ENCODE results near the gene HAUS7. TPM values are rescaled to one million over a fixed set of nuclear protein-coding genes. Genes with fewer than 3 reads are reported as not detected.
A peak's percentile ranks its signal among the peaks of the same experiment; 100 is the strongest.

HAUS7 gene
- total RNA-seq, 1 donor from 2014 or later: 60.3 TPM

DNA sequence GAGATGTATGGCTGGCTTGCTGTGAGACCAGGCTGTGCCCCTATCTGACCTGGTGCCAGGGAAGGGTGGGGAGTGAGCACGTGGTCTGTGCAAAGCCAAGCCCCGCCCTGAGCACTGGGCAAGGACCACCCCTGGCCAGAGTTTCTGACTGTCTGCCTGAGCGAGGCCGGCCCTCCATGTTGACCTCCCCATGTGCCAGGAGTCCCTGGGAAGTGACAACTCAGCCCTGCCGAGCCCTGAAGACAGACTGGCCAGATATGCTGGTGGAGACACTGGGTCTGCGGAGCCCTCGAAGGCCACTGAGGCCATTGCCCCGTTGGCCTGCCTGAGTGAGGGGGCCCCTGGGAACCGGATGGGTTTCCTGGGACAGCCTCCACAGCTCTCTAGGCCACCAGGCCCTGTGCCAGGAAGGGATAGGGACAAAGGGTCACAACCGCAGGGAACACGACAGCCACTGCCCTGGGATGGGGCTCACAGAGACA, 17.3 kb upstream of the HAUS7 start:
- Mint-ChIP-seq H3K27me3 (ENCODE audit: unreplicated experiment) (no peaks in the 10 kb centered on the region), H3K9me3 (ENCODE audit: unreplicated experiment) (no peaks in the 10 kb centered on the region), H3K4me1 (ENCODE audit: unreplicated experiment) (peaks cover 63% of the 10 kb centered on the region), H3K4me3 (ENCODE audit: unreplicated experiment) (no peak overlapping the region), H3K36me3 (ENCODE audit: unreplicated experiment) (no peaks in the 10 kb centered on the region), H3K27ac (ENCODE audit: unreplicated experiment) (peak overlapping the region; percentile 70)
- no peak for DNase-seq (ENCODE audit: extremely low spot score, unreplicated experiment)
- TF ChIP-seq, protein P1, sequence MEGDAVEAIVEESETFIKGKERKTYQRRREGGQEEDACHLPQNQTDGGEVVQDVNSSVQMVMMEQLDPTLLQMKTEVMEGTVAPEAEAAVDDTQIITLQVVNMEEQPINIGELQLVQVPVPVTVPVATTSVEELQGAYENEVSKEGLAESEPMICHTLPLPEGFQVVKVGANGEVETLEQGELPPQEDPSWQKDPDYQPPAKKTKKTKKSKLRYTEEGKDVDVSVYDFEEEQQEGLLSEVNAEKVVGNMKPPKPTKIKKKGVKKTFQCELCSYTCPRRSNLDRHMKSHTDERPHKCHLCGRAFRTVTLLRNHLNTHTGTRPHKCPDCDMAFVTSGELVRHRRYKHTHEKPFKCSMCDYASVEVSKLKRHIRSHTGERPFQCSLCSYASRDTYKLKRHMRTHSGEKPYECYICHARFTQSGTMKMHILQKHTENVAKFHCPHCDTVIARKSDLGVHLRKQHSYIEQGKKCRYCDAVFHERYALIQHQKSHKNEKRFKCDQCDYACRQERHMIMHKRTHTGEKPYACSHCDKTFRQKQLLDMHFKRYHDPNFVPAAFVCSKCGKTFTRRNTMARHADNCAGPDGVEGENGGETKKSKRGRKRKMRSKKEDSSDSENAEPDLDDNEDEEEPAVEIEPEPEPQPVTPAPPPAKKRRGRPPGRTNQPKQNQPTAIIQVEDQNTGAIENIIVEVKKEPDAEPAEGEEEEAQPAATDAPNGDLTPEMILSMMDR (IDR thresholded peaks at IDR 0.05): no peak

DNA sequence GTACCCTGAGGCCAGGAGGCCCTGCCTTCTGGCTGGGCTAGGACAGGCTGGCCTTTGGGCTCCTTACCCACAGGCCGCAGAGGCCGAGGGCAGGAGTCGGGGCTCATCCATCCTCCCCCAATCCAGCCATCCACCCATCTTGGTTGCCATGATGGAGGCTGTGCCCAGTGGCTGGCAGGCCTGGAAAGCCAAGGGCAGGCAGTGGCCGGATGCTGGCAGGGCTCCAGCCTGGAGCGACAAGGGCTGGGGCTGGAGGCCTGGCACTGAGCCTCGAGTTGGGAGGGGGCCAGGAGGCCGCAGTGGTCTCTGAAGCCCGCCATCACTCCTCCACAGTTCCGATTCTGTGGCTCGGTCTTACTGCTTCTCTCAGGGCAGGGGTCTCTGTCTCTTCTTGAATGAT, 15.8 kb upstream of the HAUS7 start:
- TF ChIP-seq, protein P1 (IDR thresholded peaks at IDR 0.05): no peak
- Mint-ChIP-seq H3K27ac (ENCODE audit: unreplicated experiment) (no peak overlapping the region), H3K4me1 (ENCODE audit: unreplicated experiment) (peaks cover 52% of the 10 kb centered on the region), H3K27me3 (ENCODE audit: unreplicated experiment) (no peaks in the 10 kb centered on the region), H3K36me3 (ENCODE audit: unreplicated experiment) (no peaks in the 10 kb centered on the region), H3K9me3 (ENCODE audit: unreplicated experiment) (no peaks in the 10 kb centered on the region), H3K4me3 (ENCODE audit: unreplicated experiment) (no peak overlapping the region)
- no peak for DNase-seq (ENCODE audit: extremely low spot score, unreplicated experiment)

DNA sequence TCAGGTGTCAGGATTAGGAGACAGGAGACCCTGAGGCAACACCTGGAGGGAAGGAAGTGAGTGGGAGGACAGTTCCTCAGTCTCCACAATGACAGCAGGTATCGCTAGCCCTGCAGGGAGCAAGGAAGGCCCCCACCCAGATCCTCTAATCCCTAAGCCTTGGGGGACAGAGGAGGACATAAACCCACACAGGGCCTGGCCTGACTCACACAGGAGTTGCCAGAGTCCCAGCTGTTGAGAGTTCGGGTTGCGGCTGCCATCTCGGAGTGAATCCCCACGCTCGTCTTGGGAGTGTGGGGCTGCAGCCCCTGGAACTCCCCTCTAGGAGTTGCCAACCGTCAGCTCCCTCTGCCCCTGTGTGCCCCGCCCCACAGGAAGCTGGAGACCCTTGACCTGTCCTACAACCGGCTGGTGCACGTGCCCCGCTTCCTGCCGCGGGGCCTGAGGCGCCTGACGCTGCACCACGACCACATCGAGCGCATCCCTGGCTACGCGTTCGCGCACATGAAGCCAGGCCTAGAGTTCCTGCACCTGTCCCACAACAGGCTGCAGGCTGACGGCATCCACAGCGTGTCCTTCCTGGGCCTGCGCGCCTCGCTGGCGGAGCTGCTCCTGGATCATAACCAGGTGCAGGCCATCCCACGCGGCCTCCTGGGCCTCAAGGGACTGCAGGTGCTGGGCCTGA, 15.2 kb upstream of the HAUS7 start:
- no peaks in the 10 kb centered on the region for H3K27me3 Mint-ChIP-seq (ENCODE audit: unreplicated experiment)
- peak overlapping the region; percentile 38 for H3K27ac Mint-ChIP-seq (ENCODE audit: unreplicated experiment)
- TF ChIP-seq, protein P1 (IDR thresholded peaks at IDR 0.05): no peak
- H3K9me3 Mint-ChIP-seq (ENCODE audit: unreplicated experiment): no peaks in the 10 kb centered on the region
- H3K4me1 Mint-ChIP-seq (ENCODE audit: unreplicated experiment): peaks cover 47% of the 10 kb centered on the region
- DNase-seq (ENCODE audit: extremely low spot score, unreplicated experiment): no peak
- no peaks in the 10 kb centered on the region for H3K36me3 Mint-ChIP-seq (ENCODE audit: unreplicated experiment)
- no peak overlapping the region for H3K4me3 Mint-ChIP-seq (ENCODE audit: unreplicated experiment)

DNA sequence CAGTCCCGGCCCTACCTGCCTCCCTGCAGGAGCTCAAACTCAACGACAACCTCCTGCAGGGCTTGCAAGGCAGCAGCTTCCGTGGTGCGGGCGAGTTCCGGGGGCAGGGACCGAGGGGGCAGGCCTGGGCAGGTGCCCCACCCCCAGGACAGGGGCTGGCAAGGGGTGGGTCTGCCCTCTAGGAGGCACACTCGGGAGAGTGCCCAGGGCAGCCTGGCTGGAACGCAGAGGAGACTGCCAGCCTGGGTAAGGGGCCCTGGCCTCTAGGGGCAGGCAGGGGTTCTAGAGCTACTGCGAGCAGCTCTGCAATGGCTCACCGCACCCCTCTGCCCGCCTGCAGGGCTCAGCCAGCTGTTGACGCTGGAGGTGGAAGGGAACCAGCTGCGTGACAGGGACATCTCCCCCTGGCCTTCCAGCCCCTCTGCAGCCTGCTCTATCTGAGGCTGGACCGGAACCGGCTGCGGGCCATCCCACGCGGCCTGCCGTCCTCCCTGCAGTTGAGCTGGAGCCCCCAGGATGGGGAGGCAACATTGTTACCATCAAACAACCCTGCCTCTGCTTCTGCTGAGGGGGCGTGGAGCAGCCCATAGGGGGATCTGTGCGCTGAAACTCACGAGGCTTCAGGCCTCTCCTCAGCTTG, 12.1 kb upstream of the HAUS7 start:
- Mint-ChIP-seq H3K4me1 (ENCODE audit: unreplicated experiment) (peaks cover 35% of the 10 kb centered on the region), H3K36me3 (ENCODE audit: unreplicated experiment) (no peaks in the 10 kb centered on the region), H3K27me3 (ENCODE audit: unreplicated experiment) (no peaks in the 10 kb centered on the region), H3K27ac (ENCODE audit: unreplicated experiment) (no peak overlapping the region), H3K4me3 (ENCODE audit: unreplicated experiment) (no peak overlapping the region), H3K9me3 (ENCODE audit: unreplicated experiment) (no peaks in the 10 kb centered on the region)
- TF ChIP-seq, protein P1 (IDR thresholded peaks at IDR 0.05): no peak
- no peak for DNase-seq (ENCODE audit: extremely low spot score, unreplicated experiment)

DNA sequence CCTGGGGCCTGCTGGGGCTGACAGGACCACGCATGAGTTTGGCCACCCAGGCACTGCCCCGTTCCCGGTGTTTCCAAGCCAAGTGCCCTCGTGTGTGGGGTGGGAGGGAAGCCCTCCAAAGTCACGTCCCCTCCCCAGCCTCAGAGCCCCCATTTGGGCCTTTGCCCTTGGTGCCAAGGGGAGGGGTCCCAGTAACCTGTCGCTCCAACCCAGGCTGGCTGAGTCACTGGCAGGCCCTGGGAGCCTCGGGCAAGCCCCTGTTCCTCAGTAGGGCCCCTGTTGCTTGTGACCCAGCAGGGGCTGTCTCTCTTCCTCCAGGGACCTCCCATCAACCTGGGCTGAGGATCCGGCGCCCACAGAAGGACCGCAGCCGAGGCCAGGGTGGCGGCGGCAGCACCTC, 10.7 kb upstream of the HAUS7 start:
- peaks cover 32% of the 10 kb centered on the region for H3K4me1 Mint-ChIP-seq (ENCODE audit: unreplicated experiment)
- no peaks in the 10 kb centered on the region for H3K27me3 Mint-ChIP-seq (ENCODE audit: unreplicated experiment)
- DNase-seq (ENCODE audit: extremely low spot score, unreplicated experiment): no peak
- H3K4me3 Mint-ChIP-seq (ENCODE audit: unreplicated experiment): no peak overlapping the region
- no peak overlapping the region for H3K27ac Mint-ChIP-seq (ENCODE audit: unreplicated experiment)
- no peaks in the 10 kb centered on the region for H3K9me3 Mint-ChIP-seq (ENCODE audit: unreplicated experiment)
- TF ChIP-seq, protein P1 (IDR thresholded peaks at IDR 0.05): no peak
- H3K36me3 Mint-ChIP-seq (ENCODE audit: unreplicated experiment): no peaks in the 10 kb centered on the region
